Measurements from ENCODE around the gene CXCR6. TPM values are rescaled to one million over a fixed set of nuclear protein-coding genes. Genes with fewer than 3 reads are reported as not detected.

The CXCR6 gene
- total RNA-seq, 6 experiments from 2014 or later, result not detected

- H3K27me3 Mint-ChIP-seq (ENCODE audit: insufficient read depth), result peaks cover 4% of the 10 kb centered on the region
- TF ChIP-seq CTCF (IDR thresholded peaks at IDR 0.05), result no peak
- peak; percentile 77 for DNase-seq
- no peaks in the 10 kb centered on the region for H3K9me3 Mint-ChIP-seq
- peak overlapping the region; percentile 83 for H3K27ac Mint-ChIP-seq
- peaks cover 15% of the 10 kb centered on the region for H3K4me1 Mint-ChIP-seq (ENCODE audit: low read depth)
- H3K4me3 Mint-ChIP-seq, result peak overlapping the region; percentile 83
- H3K36me3 Mint-ChIP-seq (ENCODE audit: low read depth), result peaks cover 7% of the 10 kb centered on the region; the same call in 1 of the 2 replicates
Measured at GRCh38 chr3:45915518-45916231, 27.6 kb upstream of the CXCR6 start.

GRCh38 chr3:45917146-45917898 lies 25.9 kb upstream of the CXCR6 start:
- H3K4me3 Mint-ChIP-seq, result no peak overlapping the region
- no peaks in the 10 kb centered on the region for H3K9me3 Mint-ChIP-seq
- peaks cover 3% of the 10 kb centered on the region for H3K27me3 Mint-ChIP-seq (ENCODE audit: insufficient read depth)
- peaks cover 16% of the 10 kb centered on the region for H3K36me3 Mint-ChIP-seq (ENCODE audit: low read depth)
- H3K27ac Mint-ChIP-seq, result no peak overlapping the region
- no peak for TF ChIP-seq CTCF (IDR thresholded peaks at IDR 0.05)
- peaks cover 15% of the 10 kb centered on the region for H3K4me1 Mint-ChIP-seq (ENCODE audit: low read depth)
- no peak for DNase-seq

- no peak for TF ChIP-seq CTCF (IDR thresholded peaks at IDR 0.05)
- H3K4me1 Mint-ChIP-seq (ENCODE audit: low read depth), result peaks cover 14% of the 10 kb centered on the region
- peaks cover 3% of the 10 kb centered on the region for H3K27me3 Mint-ChIP-seq (ENCODE audit: insufficient read depth)
- no peaks in the 10 kb centered on the region for H3K9me3 Mint-ChIP-seq
- no peak overlapping the region for H3K27ac Mint-ChIP-seq
- DNase-seq, result no peak
- no peak overlapping the region for H3K4me3 Mint-ChIP-seq
- H3K36me3 Mint-ChIP-seq (ENCODE audit: low read depth), result peaks cover 36% of the 10 kb centered on the region
Measured at GRCh38 chr3:45921158-45922038, 21.9 kb upstream of the CXCR6 start.

GRCh38 chr3:45922039-45922326 lies 21.3 kb upstream of the CXCR6 start:
- peaks cover 15% of the 10 kb centered on the region for H3K4me1 Mint-ChIP-seq (ENCODE audit: low read depth)
- no peak for DNase-seq
- no peaks in the 10 kb centered on the region for H3K9me3 Mint-ChIP-seq
- H3K36me3 Mint-ChIP-seq (ENCODE audit: low read depth), result peaks cover 39% of the 10 kb centered on the region
- no peak for TF ChIP-seq CTCF (IDR thresholded peaks at IDR 0.05)
- peaks cover 3% of the 10 kb centered on the region for H3K27me3 Mint-ChIP-seq (ENCODE audit: insufficient read depth)
- no peak overlapping the region for H3K4me3 Mint-ChIP-seq
- H3K27ac Mint-ChIP-seq, result no peak overlapping the region

GRCh38 chr3:45922950-45923590 lies 20.2 kb upstream of the CXCR6 start:
- no peak for DNase-seq
- Mint-ChIP-seq H3K36me3 (ENCODE audit: low read depth) (peaks cover 47% of the 10 kb centered on the region), H3K27me3 (ENCODE audit: insufficient read depth) (peaks cover 3% of the 10 kb centered on the region), H3K4me1 (ENCODE audit: low read depth) (peaks cover 26% of the 10 kb centered on the region), H3K27ac (no peak overlapping the region), H3K4me3 (no peak overlapping the region), H3K9me3 (no peaks in the 10 kb centered on the region)
- TF ChIP-seq CTCF (IDR thresholded peaks at IDR 0.05), result no peak

All from HFFc6 (cell line).